GM20431 (cell line): Measurements from ENCODE around the gene OLR1.

Experiments used
- in situ Hi-C: fragments of 300-500 bp; cut with MseI, MboI; formaldehyde crosslinking; loops from one replicate; pipeline ENCODE4 v1.15.0; 2020; ENCODE audit warnings: low sequenced_read_pairs; ENCODE audit not compliant: unreplicated experiment

The OLR1 gene

DNA sequence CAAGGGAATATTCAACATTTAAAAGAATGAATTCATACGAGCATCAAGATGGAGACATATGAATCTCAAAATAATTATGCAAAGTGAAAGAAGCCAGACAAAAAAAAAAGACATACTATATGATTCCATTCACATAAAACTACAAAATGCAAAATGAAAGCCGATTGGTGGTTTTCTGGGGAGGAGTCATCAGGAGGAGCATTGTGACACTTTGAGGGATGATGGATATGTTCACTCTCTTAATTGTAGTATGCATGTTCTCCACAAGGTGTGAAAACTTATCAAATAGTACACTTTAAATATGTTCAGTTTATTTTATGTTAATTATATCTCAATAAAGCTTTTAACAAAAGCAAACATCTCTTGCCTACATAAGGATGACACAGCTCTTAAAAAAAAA lies 13.5 kb downstream of the OLR1 start:
- in situ Hi-C loops: no loop called here

DNA sequence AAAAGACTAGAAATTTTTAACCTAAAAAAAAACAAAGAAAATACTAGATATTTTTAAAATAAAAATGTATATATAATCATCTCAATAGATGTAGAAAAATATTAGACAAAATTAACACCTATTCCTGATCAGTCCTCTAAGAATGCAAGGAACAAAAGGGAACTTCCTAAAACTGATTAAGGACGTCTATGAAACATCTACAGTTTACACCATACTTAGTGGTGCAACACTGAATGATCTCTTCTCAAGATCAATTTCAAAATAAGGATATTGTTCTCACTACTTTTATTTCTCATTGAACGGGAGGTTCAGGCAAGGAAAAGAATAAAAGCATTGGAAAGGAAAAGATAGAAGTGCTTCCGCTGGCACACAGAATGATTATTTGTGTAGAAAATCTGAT lies 16.0 kb downstream of the OLR1 start:
- in situ Hi-C loops: no loop called here

DNA sequence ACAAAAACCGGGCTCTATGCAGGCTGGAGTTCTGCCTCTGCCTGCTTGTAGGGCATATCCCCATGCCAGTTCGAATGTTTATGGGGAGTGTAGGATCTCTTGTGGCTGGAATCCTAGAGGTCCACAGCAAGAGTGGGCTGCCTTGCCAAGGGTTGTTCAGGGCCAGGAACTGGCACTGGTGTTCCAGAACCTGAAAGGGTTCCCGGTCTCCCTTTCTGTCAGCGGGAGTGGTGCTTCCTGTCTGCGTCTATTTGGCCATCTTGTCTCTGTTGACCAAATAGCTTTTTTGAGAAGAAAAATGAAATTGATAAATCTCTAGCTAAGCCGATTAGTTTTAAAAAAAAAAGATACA lies 17.8 kb downstream of the OLR1 start:
- in situ Hi-C loops: no loop called here

DNA sequence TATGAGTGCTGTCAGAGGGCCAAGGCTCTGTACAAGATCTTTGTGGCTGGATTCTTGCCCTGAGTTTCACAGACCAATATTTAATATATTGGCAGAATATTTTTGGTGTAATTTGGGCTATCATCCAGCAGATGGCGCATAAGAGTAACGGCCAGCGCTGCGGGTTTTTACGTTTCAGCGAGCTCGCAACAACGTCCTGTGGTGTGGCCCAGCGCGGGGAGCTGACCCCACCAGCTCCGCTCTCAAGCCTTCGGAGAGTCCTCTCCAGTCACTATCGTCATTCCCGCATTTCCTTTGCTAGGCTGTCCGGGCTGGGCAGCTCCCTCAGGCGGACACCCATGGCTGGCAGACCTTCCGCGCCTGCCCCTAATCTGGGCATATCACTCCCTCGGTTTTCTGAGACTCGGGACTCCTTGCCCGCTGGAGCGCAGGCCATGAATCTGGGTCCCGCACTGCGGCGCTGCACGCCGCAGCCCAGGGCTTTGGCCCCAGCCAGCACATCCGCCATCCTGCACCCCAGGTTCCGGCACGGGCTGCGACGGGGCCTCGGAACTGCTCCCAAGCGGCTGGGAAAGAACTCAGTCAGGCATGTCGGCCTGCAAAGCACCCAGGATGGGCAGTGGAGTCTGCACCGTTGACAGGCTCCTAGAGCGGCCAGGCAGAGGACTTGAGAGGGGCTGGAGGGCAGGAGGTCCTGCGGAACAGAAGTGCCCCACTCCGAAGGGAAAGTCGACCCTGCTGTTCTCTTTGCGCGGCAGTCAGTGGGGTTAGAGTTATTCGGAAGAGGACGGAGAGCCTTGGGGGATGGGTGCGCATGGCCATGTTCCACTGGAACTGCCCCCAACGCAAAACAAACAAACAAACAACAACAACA lies 18.4 kb downstream of the OLR1 start:
- in situ Hi-C loops: no loop called here

DNA sequence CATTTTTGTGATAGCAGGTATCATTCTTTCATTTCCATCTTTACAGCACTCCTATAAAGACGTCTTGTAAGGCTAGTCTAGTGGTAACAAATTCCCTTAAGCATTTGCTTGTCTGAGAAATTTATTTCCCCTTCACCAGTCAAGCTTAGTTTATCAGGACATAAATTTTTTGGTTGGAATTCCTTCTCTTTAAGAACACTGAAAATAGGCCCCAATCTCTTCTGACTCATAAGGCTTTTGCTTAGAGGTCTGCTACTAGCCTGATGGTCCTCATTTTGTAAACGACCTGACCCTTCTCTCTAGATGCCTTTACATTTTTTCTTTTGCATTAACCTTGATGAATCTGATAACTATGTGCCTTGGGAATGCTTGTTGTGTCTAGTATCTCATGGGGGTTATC lies 20.3 kb downstream of the OLR1 start:
- in situ Hi-C loops: no loop called here

DNA sequence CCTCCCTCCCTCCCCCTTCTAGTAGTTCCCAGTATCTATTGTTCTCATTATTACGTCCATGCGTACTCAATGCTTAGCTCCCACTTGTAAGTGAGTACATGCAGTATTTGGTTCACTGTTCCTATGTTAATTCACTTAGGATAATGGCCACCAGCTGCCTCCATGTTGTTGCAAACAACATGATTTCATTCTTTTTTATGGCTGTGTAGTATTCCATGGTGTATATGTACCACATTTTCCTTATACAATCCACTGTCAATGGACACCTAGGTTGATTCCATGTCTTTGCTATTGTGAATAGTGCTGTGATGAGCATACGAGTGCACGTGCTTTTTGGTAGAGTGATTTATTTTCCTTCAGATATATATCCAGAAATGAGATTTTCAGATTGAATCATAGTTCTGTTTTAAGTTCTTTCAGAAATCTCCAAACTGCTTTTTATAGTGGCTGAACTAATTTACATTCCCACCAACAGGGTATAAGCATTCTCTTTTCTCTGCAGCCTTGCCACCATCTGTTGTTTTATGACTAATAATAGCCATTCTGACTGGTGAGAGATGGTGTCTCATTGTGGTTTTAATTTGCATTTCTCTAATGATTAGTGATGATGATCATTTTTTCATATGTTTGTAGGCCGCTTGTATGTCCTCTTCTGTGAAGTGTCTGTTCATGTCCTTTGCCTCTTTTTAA lies 24.1 kb downstream of the OLR1 start:
- in situ Hi-C loops: loop anchor here (25.0 kb wide), 1 partner anchor 336 kb away; no protein-coding TSS in a partner anchor

DNA sequence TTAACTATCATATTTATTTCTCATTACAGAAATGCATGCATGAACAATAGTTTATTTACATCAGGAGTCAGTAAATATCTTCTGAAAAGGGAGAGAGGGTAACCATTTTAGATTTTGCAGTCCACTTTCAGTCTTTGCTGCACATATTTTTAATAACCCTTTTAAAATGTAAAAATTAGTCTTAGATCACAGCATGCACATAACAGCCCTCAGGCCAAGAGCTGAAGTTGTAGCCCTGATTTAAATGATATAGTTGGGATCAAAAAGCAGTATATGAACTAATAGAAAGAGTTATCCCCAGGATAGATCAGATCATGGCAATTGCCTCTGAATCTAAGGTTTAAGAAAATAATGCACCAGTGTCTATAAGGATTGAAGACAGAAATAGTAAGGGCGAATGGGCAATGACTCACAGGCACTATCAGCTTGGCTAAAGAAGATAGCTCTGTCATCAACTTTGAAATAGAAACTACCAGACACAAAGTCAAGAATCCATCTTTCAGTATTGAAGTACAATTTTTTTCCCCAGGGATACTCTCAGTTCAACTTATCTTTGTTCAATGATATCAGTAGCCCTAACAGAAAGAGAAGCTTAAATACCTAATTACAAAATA lies 28.8 kb downstream of the OLR1 start:
- in situ Hi-C loops: loop anchor here (25.0 kb wide), 1 partner anchor 331 kb away; no protein-coding TSS in a partner anchor

DNA sequence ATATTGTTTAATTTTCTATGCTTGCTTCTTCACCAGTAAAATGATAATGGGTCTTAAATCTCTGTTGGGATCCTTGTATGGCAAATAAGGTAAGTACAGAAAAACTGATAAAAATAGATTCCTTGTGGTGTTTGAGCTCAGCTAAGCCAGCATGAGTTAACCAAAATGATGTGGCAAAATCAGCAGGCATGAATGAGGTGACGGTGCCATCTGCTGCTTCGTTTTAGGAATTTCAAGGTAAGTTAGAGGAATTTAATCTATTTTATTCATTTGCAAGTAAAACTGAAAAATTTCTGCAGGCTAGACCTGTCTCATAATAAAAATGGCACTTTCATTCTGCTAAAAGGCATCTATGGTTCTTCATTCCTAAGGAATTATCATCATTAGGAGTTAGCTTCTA lies 31.9 kb downstream of the OLR1 start:
- in situ Hi-C loops: loop anchor here (25.0 kb wide), 1 partner anchor 328 kb away; no protein-coding TSS in a partner anchor

DNA sequence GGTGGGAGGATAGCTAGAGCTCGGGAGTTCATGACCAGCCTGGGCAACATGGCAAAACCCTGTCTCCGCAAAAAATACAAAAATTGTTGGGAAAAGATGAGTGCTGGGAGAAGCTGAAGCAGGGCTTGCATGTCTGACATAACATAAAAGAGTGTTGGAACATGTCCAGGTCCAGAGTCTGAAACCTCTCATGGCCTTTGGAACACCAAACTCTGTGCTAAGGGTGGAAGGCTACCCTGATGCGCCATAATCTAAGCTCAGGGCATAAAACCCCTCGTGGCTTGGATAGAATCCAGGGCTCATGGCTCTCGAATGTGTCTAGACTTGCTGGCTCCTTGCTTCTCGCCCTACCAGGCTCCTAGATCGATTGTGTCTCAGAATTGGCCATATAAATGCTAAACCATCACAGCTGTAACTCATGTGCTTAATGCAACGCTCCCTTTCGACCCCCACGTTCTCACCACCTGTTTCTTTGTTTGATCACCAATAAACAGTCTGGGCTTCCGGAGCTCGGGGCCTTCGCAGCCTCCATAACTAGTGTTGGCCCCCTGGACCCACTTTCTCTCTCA lies 35.2 kb downstream of the OLR1 start:
- in situ Hi-C loops: loop anchor here (10.0 to 25.0 kb wide), 2 partner anchors 102 to 324 kb away; partner anchors contain the start of gene CLEC9A

DNA sequence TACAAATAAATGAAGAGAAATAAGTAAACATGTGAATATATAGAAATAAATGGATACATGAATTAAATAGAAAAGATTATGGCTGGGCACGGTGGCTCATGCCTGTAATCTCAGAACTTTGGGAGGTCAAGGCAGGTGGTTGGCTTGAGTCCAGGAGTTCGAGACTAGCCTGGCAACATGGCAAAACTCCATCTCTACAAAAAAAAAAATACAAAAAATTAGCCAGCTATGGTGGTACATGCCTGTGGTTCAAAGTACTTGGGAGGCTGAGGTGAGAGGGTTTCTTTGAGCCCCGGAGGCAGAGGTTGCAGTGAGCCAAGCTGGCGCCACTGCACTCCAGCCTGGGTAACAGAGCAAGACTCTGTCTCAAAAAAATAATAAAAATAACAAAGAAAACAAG lies 36.8 kb downstream of the OLR1 start:
- in situ Hi-C loops: loop anchor here (10.0 to 25.0 kb wide), 2 partner anchors 100 to 323 kb away; partner anchors contain the start of gene CLEC9A

DNA sequence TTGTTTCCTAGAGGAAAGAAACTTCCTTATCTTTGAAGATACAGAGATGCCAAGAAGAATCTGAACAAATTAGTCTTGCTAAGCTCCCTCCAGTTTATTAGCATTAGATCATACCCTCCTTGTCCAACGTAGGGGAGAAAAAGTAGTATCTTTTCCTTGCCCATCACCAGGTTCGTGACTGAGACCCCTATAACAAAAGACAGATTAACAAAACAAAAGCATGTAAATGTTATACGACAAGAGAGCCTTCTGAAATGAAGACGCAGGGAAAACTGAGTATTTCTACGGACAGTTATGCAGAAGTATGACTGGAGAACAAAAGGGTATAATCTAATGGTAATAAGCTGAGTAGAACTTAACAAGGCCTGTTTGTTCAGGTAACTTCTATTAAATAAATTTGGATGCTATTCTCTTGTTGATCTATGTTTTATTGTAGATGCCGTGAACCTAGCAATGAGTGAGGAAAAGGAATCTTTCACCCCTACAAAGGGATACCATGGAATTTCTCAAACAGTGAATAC lies 39.0 kb downstream of the OLR1 start:
- in situ Hi-C loops: loop anchor here (10.0 to 25.0 kb wide), 2 partner anchors 98 to 321 kb away; partner anchors contain the start of gene CLEC9A

DNA sequence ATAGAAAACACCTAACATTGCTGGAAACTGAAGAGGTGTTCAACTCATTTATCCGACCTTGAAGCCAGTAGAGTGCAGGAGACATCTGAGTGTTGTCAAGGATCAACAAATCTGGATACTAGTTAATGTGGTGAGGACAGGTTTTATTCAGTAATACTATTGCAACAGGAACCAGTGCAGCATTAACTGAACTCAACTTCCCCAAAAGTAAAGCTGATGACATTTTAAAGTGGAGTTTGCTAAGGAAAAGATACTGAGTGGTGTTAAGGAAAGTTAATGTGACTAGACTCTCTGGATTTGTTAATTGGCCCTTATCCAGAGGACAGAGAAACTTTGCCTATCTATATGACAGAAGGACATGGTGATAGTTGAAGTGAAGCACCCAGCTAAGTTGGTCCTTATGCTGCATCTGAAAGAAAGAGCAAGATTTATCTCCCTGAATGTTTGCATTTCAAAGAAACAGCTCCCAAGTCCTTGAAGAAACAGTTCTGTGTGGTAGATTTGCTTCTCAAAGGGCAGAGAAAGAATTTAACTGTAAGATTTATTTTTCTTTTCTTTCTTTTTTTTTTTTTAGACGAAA lies 40.7 kb downstream of the OLR1 start:
- in situ Hi-C loops: loop anchor here (10.0 to 25.0 kb wide), 2 partner anchors 96 to 319 kb away; partner anchors contain the start of gene CLEC9A

DNA sequence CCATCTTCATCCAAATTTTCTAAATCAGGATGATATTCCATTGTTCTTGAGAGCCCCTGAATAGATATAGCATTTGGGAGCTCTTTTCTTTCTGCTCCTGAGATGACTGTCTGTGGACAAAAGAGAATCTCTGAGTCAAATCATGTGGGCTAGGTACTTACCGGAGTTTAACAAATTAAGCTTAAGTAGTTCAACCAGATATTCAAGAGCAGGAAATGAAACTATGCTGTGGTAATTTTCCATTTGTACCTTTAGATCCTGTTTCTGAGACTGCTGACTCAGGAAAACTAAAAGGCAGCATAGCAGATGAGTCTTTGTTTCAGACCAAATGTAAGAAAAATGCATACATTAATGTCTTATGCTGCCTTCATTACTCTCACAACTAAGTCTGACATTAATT lies 41.9 kb downstream of the OLR1 start, which contains the start of gene CLEC7A:
Gene CLEC7A (minus strand): TSS at position 158 of the 400 bp plus-strand sequence. CDS start 117 bp downstream, at position 41.
- in situ Hi-C loops: loop anchor here (10.0 to 25.0 kb wide), 2 partner anchors 95 to 318 kb away; partner anchors contain the start of gene CLEC9A

DNA sequence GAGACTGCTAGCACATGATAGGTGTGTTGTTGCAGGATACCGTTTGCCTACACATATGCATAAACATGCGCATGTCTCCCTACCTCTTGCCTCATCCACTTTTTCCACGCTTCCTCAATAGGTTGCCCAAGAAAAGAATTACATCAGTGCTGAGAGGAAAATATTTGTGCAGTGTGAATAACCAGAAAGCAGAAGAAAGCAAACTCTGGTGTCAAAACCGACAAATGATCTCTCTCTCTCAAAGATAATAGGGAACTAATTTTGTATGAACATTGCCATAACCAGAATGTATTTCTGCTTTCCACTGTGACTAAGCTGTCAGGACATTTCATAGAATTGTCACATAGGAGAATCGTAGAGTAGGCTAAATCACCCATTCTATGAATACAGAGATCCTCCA lies 43.2 kb downstream of the OLR1 start:
- in situ Hi-C loops: loop anchor here (25.0 kb wide), 1 partner anchor 316 kb away; no protein-coding TSS in a partner anchor

DNA sequence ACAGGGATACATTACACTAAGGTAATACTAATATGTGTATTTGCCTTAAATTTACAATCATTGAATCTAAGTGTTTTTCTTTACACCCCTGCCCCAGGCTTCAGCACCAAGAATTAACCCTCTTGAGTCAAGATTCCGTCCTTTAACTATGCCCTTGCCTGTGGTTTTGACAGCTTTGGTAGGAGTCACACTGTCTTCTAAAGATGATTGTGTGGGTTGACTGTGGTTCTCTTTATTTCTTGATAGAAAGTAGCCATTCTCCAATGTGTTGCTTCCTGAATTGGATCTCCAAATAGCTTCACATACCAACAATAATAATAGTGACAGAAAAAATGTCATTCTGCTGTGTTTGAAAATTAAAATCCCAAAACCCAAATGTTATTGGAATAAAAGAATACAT lies 45.5 kb downstream of the OLR1 start:
- in situ Hi-C loops: loop anchor here (25.0 kb wide), 1 partner anchor 314 kb away; no protein-coding TSS in a partner anchor

DNA sequence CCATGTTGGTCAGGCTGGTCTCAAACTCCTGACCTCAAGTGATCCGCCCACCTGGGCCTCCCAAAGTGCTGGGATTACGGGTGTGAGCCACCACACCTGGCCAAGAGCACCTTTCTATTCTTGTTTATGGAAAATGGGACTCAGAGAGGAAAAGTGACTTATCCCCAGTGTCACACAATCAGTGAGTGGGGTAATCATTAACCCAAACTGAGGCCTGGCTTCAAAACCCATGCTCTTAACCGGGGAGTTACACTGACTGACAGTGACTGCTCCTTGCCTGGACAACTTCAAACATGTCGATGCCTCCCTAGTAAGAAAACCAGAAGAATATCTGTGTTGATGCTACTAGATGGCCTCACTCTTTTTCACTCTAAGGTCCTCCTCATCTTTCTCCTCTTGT lies 49.2 kb downstream of the OLR1 start:
- in situ Hi-C loops: no loop called here

DNA sequence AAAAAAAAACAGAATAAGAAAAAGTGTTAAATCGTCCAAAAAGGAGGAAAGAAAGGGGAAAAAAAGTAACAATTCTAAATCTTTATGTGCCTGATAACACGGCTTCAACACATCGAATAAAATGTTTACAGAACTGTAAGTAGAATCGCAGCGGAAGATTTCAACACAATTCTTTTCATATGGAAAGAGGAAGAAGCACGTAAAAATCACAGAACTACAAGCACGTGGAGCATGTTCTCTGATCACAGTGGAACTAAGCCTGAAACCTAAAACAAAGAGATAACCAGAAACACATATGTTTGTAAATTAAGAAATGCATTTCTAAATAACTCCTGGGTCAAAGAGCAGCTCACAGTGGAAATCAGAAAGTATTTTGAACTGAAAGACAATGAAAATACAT lies 50.7 kb downstream of the OLR1 start:
- in situ Hi-C loops: no loop called here

DNA sequence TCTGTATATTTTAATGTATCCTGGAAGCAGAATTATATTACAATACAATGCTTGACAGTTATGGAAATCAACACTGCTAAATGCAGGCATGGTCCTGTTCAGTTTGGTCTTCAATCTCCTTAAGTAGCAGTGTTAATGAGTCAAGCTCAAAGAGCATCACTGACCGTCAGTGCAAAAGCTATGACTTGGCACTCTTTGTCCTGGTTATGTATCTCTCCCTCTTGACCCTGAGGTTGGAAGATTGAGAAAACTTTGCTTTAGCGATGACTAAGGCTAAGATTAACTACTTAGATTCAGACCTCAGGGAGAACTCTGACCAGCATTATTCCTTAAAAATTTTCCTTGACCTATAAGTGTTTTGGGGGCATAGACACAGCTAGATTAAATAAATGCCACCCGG lies 52.9 kb downstream of the OLR1 start:
- in situ Hi-C loops: no loop called here

DNA sequence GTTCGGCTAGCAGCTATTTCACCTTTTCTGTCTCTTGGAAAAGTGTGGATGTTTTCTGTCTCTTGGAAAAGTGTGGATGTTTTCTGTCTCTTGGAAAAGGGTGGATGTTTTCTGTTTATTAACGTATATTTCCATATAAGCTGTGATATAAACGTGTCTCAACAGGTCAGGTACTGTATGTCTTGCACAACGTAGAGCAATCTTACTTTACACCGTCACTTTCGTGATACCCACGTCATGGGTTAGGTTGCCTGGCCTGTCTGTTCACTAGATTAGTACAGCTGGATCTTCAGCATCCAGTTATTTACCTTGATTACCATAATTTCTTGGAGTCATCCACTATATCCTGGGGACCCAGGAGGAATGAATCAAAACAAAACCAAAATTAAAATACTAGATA lies 56.0 kb downstream of the OLR1 start:
- in situ Hi-C loops: no loop called here
